ENCODE data around the gene BACH2. TPM values are rescaled to one million over a fixed set of nuclear protein-coding genes. Genes with fewer than 3 reads are reported as not detected.

BACH2 gene
- total RNA-seq, 4 donors from 2014 or later: 4.2 to 9.8 (median 5.8) TPM

- Histone ChIP-seq H3K27ac (replicated peaks in 1 of 4) (no peak overlapping the region), H3K4me1 (peaks cover 24 to 44% (median 31%) of the 10 kb centered on the region in 4 donors), H3K9me3 (no peaks in the 10 kb centered on the region), H3K4me3 (no peak overlapping the region), H3K36me3 (no peaks in the 10 kb centered on the region), H3K27me3 (no peaks in the 10 kb centered on the region)
- no peak for DNase-seq (ENCODE audit: extremely low spot score)
- intact Hi-C loops (cut with DNase I): no loop called here
- TF ChIP-seq POLR2AphosphoS5 (IDR thresholded peaks at IDR 0.05) (no peak), EP300 (IDR thresholded peaks at IDR 0.05) (no peak), POLR2A (IDR thresholded peaks at IDR 0.05; ENCODE audit: low read depth) (no peak), CTCF (IDR thresholded peaks at IDR 0.05) (no peak)
Observed at GRCh38 chr6:90180526-90180925, 116.1 kb downstream of the BACH2 start.

- no peaks in the 10 kb centered on the region for H3K36me3 ChIP-seq
- no peak overlapping the region for H3K4me3 ChIP-seq
- DNase-seq (ENCODE audit: extremely low spot score): no peak
- intact Hi-C loops (cut with DNase I): no loop called here
- WGBS: 93% methylated on average over 1 of the region's 1 CpG
- H3K4me1 ChIP-seq: peaks cover 24 to 37% (median 27%) of the 10 kb centered on the region in 4 donors
- H3K27ac ChIP-seq (replicated peaks in 1 of 4): no peak overlapping the region
- no peak for TF ChIP-seq POLR2AphosphoS5 (IDR thresholded peaks at IDR 0.05)
- TF ChIP-seq CTCF (IDR thresholded peaks at IDR 0.05): peak in 2 of 3 experiments; percentile 27 to 45
- TF ChIP-seq EP300 (IDR thresholded peaks at IDR 0.05): no peak
- no peak for TF ChIP-seq POLR2A (IDR thresholded peaks at IDR 0.05; ENCODE audit: low read depth)
- no peaks in the 10 kb centered on the region for H3K9me3 ChIP-seq
- H3K27me3 ChIP-seq: no peaks in the 10 kb centered on the region
Observed at GRCh38 chr6:90179190-90180169, 117.2 kb downstream of the BACH2 start.

GRCh38 chr6:90178384-90178855 is 118.2 kb downstream of the BACH2 start:
- no peak for TF ChIP-seq POLR2AphosphoS5 (IDR thresholded peaks at IDR 0.05)
- no peak for TF ChIP-seq POLR2A (IDR thresholded peaks at IDR 0.05; ENCODE audit: low read depth)
- TF ChIP-seq EP300 (IDR thresholded peaks at IDR 0.05): no peak
- no peak for TF ChIP-seq CTCF (IDR thresholded peaks at IDR 0.05)
- H3K4me3 ChIP-seq: peak overlapping the region in 1 of 4 donors; percentile 1
- no peaks in the 10 kb centered on the region for H3K9me3 ChIP-seq
- no peaks in the 10 kb centered on the region for H3K36me3 ChIP-seq
- WGBS: 48% methylated on average over 4 of the region's 4 CpGs
- peaks cover 18 to 27% (median 21%) of the 10 kb centered on the region in 4 donors for H3K4me1 ChIP-seq
- intact Hi-C loops (cut with DNase I): no loop called here
- no peaks in the 10 kb centered on the region for H3K27me3 ChIP-seq
- H3K27ac ChIP-seq (replicated peaks in 1 of 4): peak overlapping the region; percentile 18 to 49 (median 33)
- DNase-seq (ENCODE audit: extremely low spot score): no peak

- Histone ChIP-seq H3K4me1 (peaks cover 18 to 25% (median 18%) of the 10 kb centered on the region in 4 donors), H3K36me3 (no peaks in the 10 kb centered on the region), H3K27me3 (no peaks in the 10 kb centered on the region), H3K27ac (replicated peaks in 1 of 4) (peak overlapping the region; percentile 18 to 49 (median 33)), H3K9me3 (no peaks in the 10 kb centered on the region), H3K4me3 (peak overlapping the region in 1 of 4 donors; percentile 1)
- WGBS: 69% methylated on average over 11 of the region's 11 CpGs
- TF ChIP-seq CTCF (IDR thresholded peaks at IDR 0.05) (no peak), POLR2AphosphoS5 (IDR thresholded peaks at IDR 0.05) (no peak), EP300 (IDR thresholded peaks at IDR 0.05) (no peak), POLR2A (IDR thresholded peaks at IDR 0.05; ENCODE audit: low read depth) (no peak)
- intact Hi-C loops (cut with DNase I): no loop called here
- DNase-seq (ENCODE audit: extremely low spot score): no peak
Observed at GRCh38 chr6:90177544-90178383, 118.9 kb downstream of the BACH2 start.
